ENCODE results near the gene HSD17B3. TPM values are rescaled to one million over a fixed set of nuclear protein-coding genes. Genes with fewer than 3 reads are reported as not detected.

The HSD17B3 gene
- total and polyA plus RNA-seq, 2 donors (not counting 3 experiments of a cell fraction or from before 2014, with no cell fraction given): 0.46 TPM; not detected in 1

- FAIRE-seq: no peak
- Histone ChIP-seq H3K9me1 (replicated peaks; ENCODE audit: control insufficient read depth, extremely low read depth, insufficient read depth, low read length) (no peaks in the 10 kb centered on the region), H3K4me1 (ENCODE audit: control insufficient read depth, extremely low read depth, insufficient read depth, low read length) (peaks cover 2% of the 10 kb centered on the region), H4K20me1 (replicated peaks; ENCODE audit: control insufficient read depth, extremely low read depth, insufficient read depth, low read length) (no peaks in the 10 kb centered on the region), H2AFZ (ENCODE audit: low read depth, low read length) (no peak overlapping the region), H3K9me3 (replicated peaks; ENCODE audit: control insufficient read depth, insufficient read depth, low read length) (no peaks in the 10 kb centered on the region), H3K36me3 (ENCODE audit: control insufficient read depth in 2 of 2, extremely low read depth in 1 of 2, insufficient read depth in 2 of 2, low read length in 2 of 2) (no peaks in the 10 kb centered on the region), H3K27ac (ENCODE audit: insufficient read depth, low read depth, low read length) (no peak overlapping the region), H3K4me2 (ENCODE audit: insufficient read depth, low read length) (no peak overlapping the region), H3K4me3 (replicated peaks in 1 of 3; ENCODE audit: insufficient read depth in 1 of 3, low read depth in 1 of 3, low read length in 3 of 3) (no peak overlapping the region), H3K27me3 (ENCODE audit: control insufficient read depth in 2 of 2, insufficient read depth in 2 of 2, low read length in 2 of 2) (no peaks in the 10 kb centered on the region), H3K79me2 (ENCODE audit: control insufficient read depth, insufficient read depth, low read length) (no peaks in the 10 kb centered on the region), H3K9ac (replicated peaks; ENCODE audit: extremely low read depth, insufficient read depth, low read length) (no peak overlapping the region)
- no peak for DNase-seq (ENCODE audit: low read depth, low spot score)
- CTCF ChIA-PET: interaction anchor here (1.6 to 1.8 kb wide), 2 partner anchors 27 to 58 kb away, joined by 4 to 5 read pairs; no protein-coding TSS in a partner anchor
- intact Hi-C loops (cut with micrococcal nuclease) (no loop called here), dilution Hi-C loops (cut with MboI; ENCODE audit: extremely low pct_ligation_motif_present, low sequenced_read_pairs) (no loop called here)
- no peak for TF ChIP-seq CTCF (IDR thresholded peaks at IDR 0.05; ENCODE audit: extremely low read depth in 1 of 2, insufficient read depth in 1 of 2, low read depth in 1 of 2, low read length in 2 of 2)
- BruUV-seq (replicated peaks): no TSS peak
- POLR2A ChIA-PET: no interaction called here
Observed at GRCh38 chr9:96258967-96259366, 43.0 kb downstream of the HSD17B3 start.

DNA sequence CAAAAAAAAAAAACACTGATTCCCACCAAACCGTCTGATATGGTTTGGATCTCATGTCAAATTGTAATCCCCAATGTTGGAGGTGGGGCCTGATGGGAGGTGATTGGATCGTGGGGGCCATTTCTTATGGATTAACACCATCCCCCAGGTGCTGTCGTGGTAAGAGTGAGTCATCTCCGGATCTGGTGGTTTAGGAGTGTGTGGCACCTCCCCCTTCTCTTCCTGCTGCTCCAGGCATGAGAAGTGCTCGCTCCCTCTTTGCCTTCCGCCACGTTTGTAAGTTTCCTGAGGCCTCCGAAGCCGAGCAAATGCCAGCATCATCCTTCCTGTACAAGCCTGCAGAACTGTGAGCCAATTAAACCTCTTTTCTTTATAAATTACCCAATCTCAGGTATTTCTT is 45.2 kb downstream of the HSD17B3 start:
- H3K9me3 ChIP-seq (replicated peaks; ENCODE audit: control insufficient read depth, insufficient read depth, low read length): no peaks in the 10 kb centered on the region
- no peaks in the 10 kb centered on the region for H4K20me1 ChIP-seq (replicated peaks; ENCODE audit: control insufficient read depth, extremely low read depth, insufficient read depth, low read length)
- H3K27ac ChIP-seq (ENCODE audit: insufficient read depth, low read depth, low read length): no peak overlapping the region
- H3K79me2 ChIP-seq (ENCODE audit: control insufficient read depth, insufficient read depth, low read length): no peaks in the 10 kb centered on the region
- no peaks in the 10 kb centered on the region for H3K36me3 ChIP-seq (ENCODE audit: control insufficient read depth in 2 of 2, extremely low read depth in 1 of 2, insufficient read depth in 2 of 2, low read length in 2 of 2)
- POLR2A ChIA-PET: no interaction called here
- H3K9me1 ChIP-seq (replicated peaks; ENCODE audit: control insufficient read depth, extremely low read depth, insufficient read depth, low read length): no peaks in the 10 kb centered on the region
- peak; percentile 23 for DNase-seq (ENCODE audit: low read depth, low spot score)
- H3K9ac ChIP-seq (replicated peaks; ENCODE audit: extremely low read depth, insufficient read depth, low read length): no peak overlapping the region
- no TSS peak for BruUV-seq (replicated peaks)
- TF ChIP-seq POLR2AphosphoS5 (IDR thresholded peaks at IDR 0.05; ENCODE audit: insufficient read depth, low read depth, low read length): no peak
- TF ChIP-seq CTCF (IDR thresholded peaks at IDR 0.05; ENCODE audit: extremely low read depth in 1 of 2, insufficient read depth in 1 of 2, low read depth in 1 of 2, low read length in 2 of 2): no peak
- TF ChIP-seq, protein P1, sequence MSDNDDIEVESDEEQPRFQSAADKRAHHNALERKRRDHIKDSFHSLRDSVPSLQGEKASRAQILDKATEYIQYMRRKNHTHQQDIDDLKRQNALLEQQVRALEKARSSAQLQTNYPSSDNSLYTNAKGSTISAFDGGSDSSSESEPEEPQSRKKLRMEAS (IDR thresholded peaks at IDR 0.05; ENCODE audit: insufficient read depth, insufficient read length): no peak
- TF ChIP-seq JUN (IDR thresholded peaks at IDR 0.05; ENCODE audit: borderline replicate concordance, insufficient read depth, insufficient read length, low read depth): peak; percentile 16
- no peak for TF ChIP-seq EZH2 (IDR thresholded peaks at IDR 0.05; ENCODE audit: borderline replicate concordance, low read depth, low read length, severe bottlenecking)
- TF ChIP-seq GATA2 (IDR thresholded peaks at IDR 0.05; ENCODE audit: insufficient read depth, insufficient read length, low read depth, low read length): no peak
- peak; percentile 47 for TF ChIP-seq FOS (IDR thresholded peaks at IDR 0.05; ENCODE audit: borderline replicate concordance, insufficient read depth, low read length)
- no peak for TF ChIP-seq MYC (IDR thresholded peaks at IDR 0.05; ENCODE audit: low read depth, low read length)
- no peak for TF ChIP-seq POLR2A (IDR thresholded peaks at IDR 0.05; ENCODE audit: low read depth, low read length)
- H3K4me3 ChIP-seq (replicated peaks in 1 of 3; ENCODE audit: insufficient read depth in 1 of 3, low read depth in 1 of 3, low read length in 3 of 3): no peak overlapping the region
- intact Hi-C loops (cut with micrococcal nuclease): no loop called here
- H3K4me2 ChIP-seq (ENCODE audit: insufficient read depth, low read length): no peak overlapping the region
- FAIRE-seq: no peak
- CTCF ChIA-PET: no interaction called here
- no peak overlapping the region for H2AFZ ChIP-seq (ENCODE audit: low read depth, low read length)
- peaks cover 2% of the 10 kb centered on the region for H3K4me1 ChIP-seq (ENCODE audit: control insufficient read depth, extremely low read depth, insufficient read depth, low read length)
- H3K27me3 ChIP-seq (ENCODE audit: control insufficient read depth in 2 of 2, insufficient read depth in 2 of 2, low read length in 2 of 2): no peaks in the 10 kb centered on the region
- dilution Hi-C loops (cut with MboI; ENCODE audit: extremely low pct_ligation_motif_present, low sequenced_read_pairs): no loop called here

Measured in endothelial cell of umbilical vein (primary cell).